ENCODE measurements around the gene ASPG.

The ASPG gene

DNA sequence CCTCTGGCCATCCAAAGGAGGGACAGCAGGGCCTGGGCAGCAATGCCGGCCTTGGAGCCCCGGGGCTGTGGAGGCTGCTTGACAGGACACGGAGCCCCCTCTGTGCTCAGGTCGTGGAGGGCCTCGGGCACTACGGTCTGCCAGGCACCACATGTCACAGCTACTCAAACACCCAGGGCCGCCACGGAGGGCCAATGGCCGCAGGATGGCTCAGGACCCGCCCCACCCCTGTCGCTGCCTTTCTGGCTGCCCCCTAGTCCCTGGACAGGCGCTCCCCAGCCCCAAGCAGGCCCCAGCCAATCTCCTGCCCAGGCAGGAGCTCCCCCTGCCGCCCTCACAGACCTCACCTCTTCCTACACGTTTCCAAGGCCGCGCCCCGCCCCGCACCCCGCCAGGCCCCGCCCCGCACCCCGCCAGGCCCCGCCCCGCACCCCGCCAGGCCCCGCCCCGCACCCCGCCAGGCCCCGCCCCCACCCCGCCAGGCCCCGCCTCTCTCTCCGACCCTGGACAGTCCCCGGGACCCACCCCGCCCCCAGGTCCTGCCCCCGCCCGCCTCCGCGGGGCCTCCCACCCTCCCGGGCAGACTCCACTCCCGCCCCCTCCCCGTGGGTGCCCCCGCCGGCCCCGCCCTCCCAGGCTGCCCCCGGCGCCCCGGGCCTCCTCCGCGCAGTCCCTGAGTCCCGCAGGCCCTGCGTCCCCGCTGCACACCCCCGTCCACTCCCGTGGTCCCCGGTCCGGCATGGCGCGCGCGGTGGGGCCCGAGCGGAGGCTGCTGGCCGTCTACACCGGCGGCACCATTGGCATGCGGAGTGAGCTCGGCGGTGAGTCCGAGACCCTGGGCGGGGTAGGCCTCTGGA is at the start of gene ASPG:
TSS of gene ASPG (plus strand) at position 669 of the 857 bp plus-strand sequence. CDS start at position 740, 71 bp downstream.
- peak; percentile 68 for DNase-seq

DNA sequence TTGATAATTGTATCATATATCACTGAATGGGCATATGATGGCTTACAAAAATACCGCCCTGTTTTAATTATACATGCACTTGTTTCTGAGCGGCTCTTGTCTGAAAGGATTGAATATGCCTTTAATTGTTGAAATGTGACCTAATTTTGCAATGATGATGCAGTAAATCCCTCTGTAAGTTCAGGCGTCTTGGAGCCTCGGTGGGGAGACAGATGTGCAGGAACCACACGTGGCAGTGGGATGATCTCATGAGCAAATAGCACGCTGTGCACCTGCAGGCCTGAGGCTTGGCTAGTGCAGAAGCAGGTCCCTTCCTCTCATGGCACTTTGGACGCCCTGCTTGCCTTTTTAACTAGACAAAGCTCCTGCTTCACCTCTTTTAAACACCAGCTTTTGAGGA is 49.3 kb upstream of the ASPG start:
- no peak for DNase-seq

DNA sequence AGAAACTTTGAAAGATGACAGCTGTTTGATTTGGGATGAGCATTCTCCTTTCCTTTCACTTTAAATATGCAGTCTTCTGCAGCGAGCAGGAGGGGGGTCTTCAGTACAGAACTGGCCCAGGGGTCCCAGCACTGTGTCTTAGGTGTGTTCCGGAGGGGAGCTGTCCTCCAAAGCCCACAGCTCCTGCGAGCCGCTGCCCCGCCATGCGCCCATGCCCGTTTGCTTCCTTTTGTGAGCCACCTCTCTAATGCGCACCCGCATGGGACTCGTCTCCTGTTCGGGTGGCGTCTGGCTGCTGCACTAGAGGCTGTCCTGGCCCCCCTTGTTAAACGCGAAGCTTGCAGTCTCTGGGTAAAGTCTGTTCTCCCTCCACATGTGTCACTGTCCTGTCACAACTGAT is 48.4 kb upstream of the ASPG start:
- no peak for DNase-seq

DNA sequence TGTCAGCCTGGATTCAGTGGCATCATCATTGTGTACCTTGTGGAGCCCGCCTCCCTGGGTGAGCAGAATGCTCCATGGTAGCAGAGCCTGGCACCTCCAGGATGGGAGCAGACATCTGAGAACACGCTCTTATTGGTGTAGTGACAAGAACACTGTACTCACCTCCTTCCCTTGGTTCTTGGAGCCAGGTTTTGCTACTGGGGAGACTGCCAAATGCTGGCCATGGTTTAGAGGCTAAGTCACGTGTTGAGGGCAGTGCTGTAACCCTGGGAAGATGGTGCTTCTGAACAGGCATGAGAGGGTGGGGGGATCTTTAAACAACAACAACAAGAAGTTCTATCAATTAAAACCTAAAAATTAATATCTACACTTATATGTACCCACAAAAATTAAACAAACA is 47.6 kb upstream of the ASPG start:
- DNase-seq, result no peak

DNA sequence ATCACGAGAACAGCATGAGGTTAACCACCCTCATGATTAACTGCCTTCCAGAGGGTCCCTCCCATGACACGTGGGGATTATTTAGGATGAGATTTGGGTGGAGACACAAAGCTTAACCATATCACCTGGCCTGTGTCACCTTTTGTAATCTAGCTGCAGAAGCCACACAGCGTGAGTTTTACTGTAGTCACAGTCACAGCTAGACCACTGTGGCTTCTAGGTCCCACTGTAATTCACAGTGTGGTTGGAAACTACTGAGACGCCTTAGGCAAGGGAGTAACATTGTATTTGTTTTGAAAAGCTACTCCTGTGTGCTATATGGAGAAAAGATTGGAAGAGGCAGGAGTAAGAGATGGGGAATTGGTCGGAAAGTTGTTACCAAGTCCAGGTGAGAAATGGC is 46.3 kb upstream of the ASPG start:
- no peak for DNase-seq

DNA sequence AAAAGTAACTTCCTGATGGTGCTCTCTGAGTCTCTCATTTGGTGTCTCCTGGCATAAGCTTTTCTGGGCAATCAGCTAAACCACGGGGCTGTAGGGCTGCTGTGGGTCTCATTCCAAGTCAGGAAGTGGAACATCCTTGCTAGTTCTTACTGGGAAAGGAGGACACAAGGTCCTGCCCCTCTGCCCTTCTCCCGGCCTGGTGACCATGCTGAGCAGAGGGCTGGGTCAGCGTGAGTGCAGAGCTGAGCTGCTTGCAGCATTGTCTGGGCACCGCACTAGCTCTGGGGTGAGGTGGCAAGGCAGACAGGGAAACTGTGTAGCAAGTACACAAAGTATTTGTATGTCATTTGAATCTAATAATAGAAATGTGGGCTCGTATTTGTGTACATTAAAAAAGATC is 45.0 kb upstream of the ASPG start:
- DNase-seq, result no peak

DNA sequence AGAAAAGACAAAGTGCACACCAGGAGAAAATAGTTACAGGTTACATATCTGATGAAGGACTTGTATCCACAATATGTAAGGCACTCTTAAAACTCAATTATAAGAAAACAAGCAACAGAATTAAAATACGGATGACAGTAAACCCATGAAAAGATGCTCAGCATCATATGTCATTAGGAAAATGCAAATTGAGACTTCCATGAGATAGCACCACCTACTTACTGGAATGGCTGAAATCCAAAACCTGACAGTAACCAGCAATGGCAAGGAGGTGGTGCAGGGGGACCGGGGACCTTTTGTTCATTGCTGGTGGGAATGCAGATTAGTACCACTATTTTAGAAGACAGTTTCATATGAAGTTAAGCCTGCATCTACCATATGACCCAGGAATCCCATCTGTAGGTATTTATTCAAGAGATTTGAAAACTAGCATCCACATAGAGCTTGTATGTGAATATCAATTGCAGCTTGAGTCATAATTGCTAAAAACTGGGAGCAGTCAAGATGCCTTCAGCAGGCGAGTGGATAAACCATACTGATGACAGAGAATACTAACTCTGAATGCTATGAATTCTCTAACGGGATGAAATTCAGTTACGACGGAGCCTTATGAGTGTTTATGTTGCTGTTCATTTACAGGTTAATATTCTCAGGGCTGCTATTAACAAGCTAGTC is 43.9 kb upstream of the ASPG start:
- no peak for DNase-seq

DNA sequence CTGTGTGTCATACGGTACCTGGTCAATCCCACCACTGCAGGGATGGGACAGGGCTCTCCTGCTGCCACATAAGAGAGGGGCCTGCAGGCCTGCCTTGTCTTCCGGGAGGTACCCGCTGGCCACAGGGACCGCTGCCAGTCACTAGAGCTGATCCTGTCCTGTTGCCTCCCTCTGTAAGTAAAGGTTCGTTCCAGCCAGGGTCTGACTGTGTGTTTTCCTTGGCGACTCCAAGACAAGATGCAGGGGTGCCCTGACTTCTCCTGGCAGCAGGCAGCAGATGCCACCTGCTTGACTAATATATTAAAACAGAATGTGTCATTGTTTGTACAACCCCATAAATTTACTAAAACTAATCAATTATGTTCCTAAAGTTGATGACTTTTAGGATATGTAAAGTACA is 41.5 kb upstream of the ASPG start:
- no peak for DNase-seq

DNA sequence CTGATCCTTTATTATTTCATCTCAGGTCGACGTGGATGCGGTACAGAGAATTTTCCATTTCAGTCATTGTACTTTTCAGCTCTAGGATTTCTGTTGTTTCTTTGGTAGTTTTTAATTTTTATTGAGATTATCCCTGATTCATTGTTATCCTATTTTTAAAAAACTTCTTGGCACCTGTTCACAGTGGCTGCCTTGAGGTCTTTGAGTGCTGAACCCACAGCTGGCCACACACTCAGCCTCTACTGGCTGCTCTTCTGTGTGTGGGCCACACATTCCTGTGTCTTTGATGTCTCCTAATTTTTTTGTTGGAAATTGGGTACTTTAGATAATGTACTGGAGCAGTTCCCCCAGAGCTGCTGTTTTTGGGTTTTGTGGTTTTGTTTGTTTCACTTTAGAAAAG is 37.7 kb upstream of the ASPG start:
- no peak for DNase-seq

DNA sequence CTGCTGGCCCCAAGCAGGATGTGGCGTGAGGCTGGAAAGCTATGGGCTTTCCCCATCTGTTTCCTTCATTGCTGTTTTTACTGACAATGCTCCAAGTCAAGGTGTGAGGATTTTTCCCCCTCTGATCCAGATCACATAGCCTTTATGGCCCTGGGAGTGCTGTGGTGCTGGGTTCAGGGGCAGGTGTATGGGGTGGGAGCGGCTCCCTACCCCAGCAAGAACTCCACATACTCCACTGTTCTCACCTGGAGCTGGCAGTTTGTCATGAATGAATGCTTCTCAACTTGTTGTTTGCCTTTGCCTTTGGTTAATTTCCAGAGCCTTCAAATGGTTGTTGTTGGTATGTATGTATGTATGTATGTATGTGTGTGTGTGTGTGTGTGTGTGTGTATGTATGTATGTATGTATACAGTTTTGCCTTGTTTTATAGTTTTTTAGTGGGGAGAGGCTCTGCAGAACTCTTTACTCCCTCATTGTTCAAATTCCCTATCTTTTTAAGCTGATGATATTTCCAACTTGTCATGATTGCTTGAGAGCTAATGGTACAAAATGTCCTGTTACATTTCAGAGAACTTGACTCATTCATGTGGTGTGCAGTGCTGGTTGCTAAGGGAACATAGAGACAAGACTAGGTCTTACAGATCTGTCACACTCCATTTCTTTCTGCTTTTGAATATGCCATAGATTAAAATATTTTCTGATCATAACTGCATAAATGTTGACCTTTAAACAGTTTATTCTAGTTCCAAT is 36.6 kb upstream of the ASPG start:
- DNase-seq, result no peak

DNA sequence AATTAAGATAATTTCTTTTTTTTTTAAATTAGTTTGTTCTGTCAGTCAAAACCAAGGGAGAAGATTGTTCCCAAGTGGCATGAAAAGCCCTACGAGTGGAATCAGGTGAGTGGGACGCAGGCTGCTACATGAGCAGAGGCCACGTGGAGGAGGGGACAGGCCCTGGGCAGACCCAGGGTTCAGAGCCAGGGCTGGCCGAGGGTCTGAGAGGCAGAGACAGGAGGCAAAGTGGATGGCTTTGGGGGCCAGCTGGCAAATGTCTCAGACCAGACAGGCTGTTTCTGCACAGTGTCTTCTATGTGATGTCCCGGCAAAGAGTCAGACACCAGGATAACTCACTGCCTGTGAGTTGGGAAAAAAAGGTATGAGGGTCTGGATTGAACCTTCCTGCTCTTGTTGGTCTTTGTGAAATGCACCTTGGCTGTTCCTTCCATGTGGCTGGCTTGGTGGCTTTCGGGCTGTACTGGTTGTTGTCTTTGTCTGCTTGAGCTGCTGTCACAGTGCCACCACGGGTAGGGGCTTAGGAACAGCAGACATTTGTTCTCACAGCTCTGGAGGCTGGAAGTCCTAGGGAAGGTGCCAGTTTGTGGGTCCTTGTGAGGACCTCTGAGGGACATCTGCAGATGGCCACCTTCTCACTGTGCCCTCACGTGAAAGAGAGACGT is 35.8 kb upstream of the ASPG start:
- DNase-seq, result no peak

DNA sequence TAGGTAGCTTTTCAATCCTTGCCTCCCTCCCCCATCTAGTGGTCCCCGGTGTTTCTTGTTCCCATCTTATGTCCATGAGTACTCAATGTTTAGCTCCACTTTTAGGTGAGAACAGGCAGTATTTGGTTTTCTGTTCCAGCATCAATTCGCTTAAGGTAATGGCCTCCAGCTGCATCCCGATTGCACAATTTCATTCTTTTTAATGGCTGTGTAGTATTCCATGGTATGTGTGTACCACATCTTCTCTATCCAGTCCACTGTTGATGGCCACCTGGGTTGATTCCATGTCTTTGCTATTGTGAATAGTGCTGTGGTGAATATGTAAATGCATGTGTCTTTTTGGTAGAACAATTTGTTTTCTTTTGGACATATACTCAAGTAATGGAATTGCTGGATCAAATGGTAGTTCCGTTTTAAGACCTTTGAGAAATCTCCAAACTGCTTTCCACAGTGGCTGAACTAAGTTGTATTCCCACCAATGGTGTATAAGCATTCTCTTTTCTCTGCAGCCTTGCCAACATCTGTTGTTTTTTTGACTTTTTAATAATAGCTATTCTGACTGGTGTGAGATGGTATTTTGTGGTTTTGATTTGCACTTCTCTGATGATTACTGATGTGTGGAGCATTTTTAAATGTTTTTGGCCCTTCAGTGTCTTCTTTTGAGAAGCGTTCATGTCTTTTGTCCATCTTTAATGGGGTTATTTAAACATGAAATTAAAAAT is 34.2 kb upstream of the ASPG start:
- DNase-seq, result no peak

DNA sequence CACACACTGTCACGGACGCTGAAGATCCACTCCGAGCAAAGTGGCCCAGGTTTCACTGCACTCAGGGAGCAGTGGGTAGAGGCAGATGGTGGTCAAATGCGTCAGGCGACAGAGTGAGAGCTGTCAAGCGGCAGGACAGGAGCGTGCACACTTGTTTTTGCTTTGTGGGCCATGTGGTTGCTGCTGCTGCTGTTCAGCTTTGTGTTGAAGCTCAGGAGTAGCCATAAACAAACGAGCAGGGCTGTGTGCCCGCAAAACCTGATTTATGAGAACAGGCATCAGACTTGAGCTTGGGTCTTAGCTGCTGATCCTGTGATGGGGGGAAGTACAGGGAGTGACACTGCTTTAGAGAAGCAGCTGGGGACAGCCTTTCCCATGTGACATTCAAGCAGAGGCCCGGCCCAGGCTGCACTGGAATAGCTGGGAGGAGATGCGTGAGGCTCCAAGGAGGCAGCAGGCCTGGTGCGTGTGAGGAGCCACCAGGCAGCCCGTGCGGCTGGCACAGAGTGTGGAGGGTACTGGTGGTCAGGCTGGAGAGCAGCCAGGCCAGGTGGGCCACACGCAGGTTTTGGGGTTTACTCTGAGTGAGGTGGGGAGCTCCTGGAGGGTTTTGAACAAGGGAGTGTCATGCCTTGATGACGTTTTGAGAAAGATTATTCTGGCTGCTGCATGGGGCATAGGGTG is 31.1 kb upstream of the ASPG start:
- DNase-seq, result no peak

DNA sequence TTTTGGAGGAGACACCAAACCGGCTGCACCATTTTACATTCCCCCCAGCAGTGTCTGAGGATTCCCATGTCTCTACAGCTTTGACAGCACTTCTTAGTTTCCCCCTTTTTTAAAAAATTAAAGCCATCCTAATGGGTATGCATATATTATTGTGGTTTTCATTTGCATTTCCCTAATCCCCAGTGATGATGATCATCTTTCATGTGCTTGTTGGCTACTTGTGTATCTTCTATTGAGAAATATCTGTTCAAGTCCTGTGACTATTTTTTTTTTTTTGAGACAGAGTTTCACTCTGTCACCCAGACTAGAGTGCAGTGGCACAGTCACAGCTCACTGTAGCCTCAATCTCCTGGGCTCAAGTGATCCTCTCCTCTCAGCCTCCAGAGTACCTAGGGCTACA is 23.2 kb upstream of the ASPG start:
- DNase-seq, result no peak

DNA sequence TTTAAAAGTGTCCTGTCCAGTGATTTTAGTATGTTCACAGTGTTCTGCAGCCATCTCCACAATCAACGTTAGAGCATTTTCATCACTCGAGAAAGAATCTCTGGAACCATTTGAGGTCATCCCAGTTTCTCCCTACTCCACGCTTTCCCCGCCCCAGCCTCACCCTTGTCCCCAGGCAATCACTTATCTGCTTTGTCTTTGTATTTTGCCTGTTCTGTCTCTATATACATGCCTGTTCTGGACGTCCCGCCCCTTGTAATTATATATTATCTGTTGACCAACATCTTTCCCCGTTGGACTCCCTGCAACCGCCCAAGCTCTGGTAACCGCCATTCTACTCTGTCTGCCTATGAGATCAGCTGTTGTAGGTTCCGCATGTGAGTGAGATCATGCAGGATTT is 21.5 kb upstream of the ASPG start:
- no peak for DNase-seq

DNA sequence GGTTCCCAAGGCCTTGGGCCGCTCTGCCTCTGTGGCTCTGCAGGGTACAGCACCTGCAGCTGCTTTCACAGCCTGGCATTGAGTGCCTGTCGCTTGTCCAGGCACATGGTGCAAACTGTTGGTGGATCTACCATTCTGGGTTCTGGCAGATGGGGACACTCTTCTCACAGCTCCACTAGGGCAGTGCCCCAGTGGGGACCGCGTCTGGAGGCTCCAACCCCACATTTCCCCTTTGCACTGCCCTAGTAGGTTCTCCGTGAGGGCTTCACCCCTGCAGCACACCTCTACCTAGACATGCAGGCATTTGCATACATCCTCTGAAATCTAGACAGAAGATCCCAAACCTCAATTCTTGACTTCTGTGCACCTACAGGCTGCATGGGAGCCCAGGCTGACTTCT is 19.2 kb upstream of the ASPG start:
- DNase-seq, result no peak

DNA sequence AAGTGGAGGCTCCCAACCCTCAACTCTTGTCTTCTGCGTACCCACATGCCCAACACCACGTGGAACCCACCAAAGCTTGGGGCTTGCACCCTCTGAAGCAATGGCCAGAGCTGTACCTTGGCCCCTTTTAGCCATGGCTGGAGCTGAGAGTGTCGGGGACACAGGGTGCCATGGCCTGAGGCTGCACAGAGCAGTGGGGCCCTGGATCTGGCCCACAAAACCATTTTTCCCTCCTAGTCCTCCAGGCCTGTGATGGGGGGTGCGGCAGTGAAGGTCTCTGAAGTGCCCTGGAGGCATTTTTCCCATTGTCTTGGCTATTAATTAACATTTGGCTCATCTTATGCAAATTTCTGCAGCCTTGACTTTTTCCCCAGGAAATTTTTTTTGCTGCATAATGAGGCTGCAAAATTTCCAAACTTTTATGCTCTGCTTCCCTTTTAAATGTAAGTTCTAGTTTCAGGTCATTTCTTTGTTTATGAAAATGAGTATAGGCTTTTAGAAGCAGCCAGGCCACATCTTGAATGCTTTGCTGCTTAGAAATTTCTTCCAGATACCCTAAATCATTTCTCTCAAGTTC is 18.7 kb upstream of the ASPG start:
- DNase-seq, result no peak

DNA sequence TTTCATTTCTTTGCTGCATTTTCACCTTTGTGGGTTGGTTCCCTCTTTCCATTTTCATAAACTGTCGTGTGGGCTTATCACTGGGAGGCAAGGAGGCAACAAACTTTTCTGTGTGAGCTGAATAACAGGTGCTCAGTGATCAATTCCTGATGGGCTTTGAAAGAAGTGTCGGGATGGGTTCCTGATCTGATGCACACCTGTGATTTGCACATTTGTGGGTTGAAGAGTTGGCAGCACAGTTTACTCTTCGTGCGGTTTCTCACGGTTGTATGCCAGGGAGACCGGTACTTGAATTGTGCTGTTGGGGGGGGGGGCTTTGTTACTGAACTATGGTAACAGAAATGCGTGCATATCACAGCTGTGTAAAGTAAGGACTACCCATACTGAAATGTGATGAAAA is 16.0 kb upstream of the ASPG start:
- DNase-seq, result no peak

DNA sequence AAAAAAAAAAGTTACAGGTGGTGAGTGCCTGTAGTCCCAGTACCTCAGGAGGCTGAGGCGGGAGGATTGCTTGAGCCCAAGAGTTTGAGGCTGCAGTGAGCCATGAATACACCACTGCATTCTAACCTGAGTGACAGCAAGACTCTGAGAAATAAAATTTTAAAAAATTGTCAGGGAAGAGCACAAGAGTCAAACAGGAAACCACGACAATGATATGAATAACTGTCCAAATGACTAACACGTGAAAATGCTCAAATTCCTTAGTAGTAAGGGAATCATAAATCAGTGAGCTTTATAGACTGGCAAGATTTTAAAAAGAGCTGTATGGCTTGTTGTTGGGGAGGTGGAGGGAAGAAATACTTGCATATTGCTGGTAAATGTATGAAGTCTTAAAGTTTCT is 12.9 kb upstream of the ASPG start:
- no peak for DNase-seq

DNA sequence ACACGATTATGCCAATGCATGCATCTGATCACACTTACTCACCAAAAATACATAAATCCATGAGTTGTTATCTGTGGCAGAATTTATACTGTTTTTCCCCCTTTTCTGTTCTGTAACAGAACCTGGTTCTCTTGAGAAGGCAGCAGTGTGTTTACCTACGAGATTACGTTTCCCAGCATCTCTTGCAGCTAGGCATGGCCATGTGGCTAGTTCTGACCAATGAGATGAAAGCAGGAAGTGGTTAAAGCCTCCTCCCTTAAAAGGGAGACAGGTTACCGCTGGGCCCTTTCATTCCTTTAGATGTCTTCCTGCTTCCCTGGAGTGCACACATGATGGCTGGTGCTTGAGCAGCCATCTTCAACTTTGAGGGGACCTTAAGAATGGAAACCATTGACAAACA is 11.7 kb upstream of the ASPG start:
- DNase-seq, result no peak

DNA sequence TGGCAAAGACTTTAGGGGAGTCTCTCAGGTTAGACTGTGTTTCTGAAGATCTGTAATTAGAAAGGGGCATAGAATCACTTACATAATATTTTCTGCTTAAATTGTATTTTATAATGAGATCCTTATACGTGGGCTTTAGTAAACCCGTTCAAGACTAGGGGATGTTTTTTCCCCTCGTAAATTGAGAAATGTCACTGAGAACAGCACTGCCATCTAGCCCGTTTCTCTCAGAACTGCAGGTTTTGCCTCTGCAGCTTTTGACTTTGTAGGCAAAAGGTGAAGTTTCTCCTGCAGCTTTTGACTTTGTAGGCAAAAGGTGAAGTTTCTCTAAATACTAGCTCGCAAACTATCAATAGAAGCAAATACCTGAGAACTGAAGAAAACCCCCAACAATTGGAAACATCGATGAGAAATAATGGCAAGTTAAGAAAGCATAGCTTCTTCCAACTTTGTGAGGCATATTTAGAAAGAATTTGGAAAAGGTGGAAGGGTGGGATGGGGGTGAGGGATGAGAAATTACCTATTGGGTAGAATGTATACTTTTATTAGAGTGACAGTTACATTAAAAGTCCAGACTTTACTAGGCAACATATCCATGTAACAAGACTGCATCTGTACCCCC is 9.9 kb upstream of the ASPG start:
- no peak for DNase-seq
